GM23248 (cell line): ENCODE data around the gene BASP1.

ENCODE experiments used
- EZH2 ChIP-seq: fragments of 200-600 bp; sonication (generic); IDR thresholded peaks from 2 replicates; pipeline ENCODE4 v1.6.1; 2018; ENCODE audit warnings: antibody characterized with exemption, mild to moderate bottlenecking; ENCODE audit not compliant: insufficient read depth, poor library complexity, severe bottlenecking
- EZH2phosphoT487 ChIP-seq: fragments of 200-600 bp; sonication (generic); IDR thresholded peaks from 2 replicates; pipeline ENCODE4 v1.6.1; 2018; ENCODE audit warnings: antibody characterized with exemption, moderate library complexity, mild to moderate bottlenecking, low read depth; ENCODE audit not compliant: insufficient read depth

GRCh38 chr5:17206021-17206420 lies 11.4 kb upstream of the BASP1 start:
- TF ChIP-seq EZH2phosphoT487 = no peak
- TF ChIP-seq EZH2 = no peak
